Measurements from ENCODE around the gene NBPF26. TPM values are rescaled to one million over a fixed set of nuclear protein-coding genes. Genes with fewer than 3 reads are reported as not detected.

Gene NBPF26
- total RNA-seq (2014; rRNA removed; shearing (Covaris generic)) = 25.1 and 29.3 TPM in 2 replicates

GRCh38 chr1:120723715-120724402 is at the start of gene NBPF26:
NBPF26 (plus strand) TSS chr1:120723945.

Small RNAs within 50 kb of the gene (small RNA-seq; reads per million reads assigned to genes)
- 34.3 reads per million, percentile 94 among the genes with 10 or more reads in this experiment for gene RNVU1-19

Other genes with a start within 250 kb of the NBPF26 start
- not detected in 2 replicates for gene PPIAL4A, start 165.8 kb downstream of the NBPF26 start, total RNA-seq (2014; rRNA removed; shearing (Covaris generic))

All from A375 (cell line).